Activated gamma-delta T cell treated with anti-CD3 and anti-CD28 coated beads, Interleukin-2, amount 50 U/mL, for 16 hours (primary cell): ENCODE data around the gene DCUN1D2.

Experiments
- DNase-seq: peaks from one replicate; pipeline ENCODE4 v3.0.0-alpha.2; 2020; ENCODE audit warnings: low read depth

The DCUN1D2 gene

DNA sequence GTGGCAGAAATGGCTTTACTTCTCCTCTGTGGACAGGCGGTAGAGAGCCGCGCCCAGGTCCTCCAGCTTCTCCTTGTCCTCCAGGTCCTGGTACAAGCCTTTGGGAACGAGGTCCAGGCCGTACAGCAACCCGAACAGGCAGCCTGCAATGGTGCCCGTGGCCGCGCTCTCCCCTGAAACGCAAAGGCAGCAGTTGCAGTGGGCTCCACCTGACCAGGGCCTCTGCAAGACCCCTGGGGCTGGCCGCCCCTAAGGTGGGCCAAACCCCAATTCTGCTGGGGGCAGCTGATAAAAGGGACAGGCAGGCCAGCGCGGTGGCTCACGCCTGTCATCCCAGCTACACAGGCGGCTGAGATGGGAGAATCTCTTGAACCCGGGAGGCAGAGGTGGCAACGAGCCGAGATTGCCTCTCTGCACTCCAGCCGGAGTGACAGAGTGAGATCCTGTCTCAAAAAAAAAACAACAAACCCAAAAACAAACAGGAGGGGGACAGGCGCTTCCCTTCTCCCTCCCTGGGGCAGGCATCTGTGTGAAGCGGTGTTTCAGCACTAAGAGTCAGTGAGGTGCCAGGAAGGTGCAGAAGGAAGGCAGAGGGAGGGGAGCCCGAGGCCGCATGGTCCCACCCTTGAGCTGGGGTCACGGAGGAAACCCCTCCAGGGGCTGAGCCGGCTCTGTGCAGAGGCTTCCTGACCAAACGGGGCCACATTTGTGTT lies 67.5 kb downstream of the DCUN1D2 start:
- no peak for DNase-seq

GRCh38 chr13:113421673-113422270 lies 68.7 kb downstream of the DCUN1D2 start:
- no peak for DNase-seq

DNA sequence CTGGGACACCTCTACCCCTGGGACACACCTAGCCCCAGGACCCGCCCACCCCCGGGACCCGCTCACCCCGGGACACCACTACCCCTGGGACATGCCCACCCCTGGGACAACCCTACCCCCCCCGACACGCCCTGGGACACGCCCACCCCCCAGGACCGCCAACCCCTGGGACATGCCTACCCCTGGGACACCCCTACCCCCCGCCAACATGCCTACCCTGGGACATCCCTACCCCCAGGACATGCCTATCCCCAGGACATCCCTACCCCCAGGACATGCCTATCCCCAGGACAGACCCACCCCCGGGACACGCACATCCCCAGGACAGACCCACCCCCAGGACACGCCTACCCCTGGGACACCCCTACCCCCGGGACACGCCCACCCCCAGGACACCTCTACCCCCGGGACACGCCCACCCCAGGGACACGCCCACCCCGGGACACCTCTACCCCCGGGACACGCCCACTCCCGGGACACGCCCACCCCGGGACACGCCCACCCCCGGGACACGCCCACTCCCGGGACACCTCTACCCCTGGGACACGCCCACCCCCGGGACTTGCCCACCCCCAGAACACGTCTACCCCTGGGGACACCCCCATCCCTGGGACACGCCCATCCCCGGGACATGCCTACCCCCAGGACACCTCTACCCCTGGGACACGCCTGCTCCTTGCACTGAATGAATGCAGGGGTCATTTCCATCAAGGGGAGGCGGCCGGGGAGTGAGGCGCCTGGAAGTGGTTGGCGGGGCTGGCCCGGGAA lies 69.5 kb downstream of the DCUN1D2 start:
- no peak for DNase-seq

DNA sequence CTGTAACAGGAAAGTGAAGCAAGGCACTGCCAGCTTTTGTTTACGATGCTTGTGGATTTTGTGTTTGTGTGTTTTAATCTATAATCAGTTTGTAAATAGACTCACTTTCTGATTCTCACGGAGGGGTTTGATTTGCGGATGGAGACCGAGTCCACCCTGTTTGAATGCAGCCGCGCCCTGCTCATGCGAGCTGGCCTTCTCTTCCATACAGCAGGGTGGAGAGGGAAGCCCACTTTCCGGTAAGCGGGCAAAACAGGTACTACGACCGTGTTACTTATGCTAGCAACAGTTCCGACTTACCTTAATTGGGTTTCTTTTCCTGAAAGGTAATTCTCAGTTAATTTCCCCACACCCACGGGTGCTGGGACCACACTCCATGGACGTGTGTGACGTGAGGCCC lies 70.3 kb downstream of the DCUN1D2 start:
- no peak for DNase-seq

- no peak for DNase-seq
Measured at GRCh38 chr13:113419531-113420193, 70.8 kb downstream of the DCUN1D2 start.

DNA sequence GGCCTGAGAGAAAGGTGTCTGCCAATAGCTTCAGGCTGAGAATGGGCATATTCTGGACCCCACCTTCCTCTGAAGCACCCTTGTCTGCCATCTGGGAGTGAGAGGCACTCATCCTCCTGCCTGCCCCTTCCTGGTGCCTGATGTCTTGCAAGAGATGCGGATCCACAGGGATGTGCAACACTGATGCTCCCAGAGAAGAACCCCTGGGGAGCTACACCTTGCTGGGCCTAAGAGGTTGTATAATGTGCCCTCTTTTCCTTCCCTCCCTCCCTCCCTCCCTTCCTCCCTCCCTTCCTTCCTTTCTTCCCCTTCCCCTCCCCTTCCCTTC lies 71.8 kb downstream of the DCUN1D2 start:
- no peak for DNase-seq

- DNase-seq = no peak
Measured at GRCh38 chr13:113417836-113418721, 72.4 kb downstream of the DCUN1D2 start.

- DNase-seq = no peak
Measured at GRCh38 chr13:113417008-113417751, 73.3 kb downstream of the DCUN1D2 start.

DNA sequence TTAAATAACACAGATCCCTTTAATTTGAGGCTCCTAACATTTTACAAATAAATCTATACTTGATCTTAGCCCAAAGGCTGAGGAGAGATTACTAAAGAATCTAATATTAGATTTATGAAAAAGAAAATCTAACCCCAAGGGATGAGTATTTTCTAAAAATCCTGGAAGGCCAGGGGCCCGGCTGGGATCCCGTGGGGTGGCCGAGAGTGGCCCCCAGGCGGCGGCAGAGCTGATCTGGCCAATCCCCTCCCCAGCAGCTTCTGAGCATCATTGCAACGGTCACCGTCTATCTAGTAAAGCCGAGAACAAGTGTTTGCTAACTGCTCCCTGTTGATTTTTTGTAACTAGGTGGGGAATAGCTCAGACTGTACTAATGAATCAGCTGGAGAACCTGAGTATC lies 74.7 kb downstream of the DCUN1D2 start:
- DNase-seq = no peak

DNA sequence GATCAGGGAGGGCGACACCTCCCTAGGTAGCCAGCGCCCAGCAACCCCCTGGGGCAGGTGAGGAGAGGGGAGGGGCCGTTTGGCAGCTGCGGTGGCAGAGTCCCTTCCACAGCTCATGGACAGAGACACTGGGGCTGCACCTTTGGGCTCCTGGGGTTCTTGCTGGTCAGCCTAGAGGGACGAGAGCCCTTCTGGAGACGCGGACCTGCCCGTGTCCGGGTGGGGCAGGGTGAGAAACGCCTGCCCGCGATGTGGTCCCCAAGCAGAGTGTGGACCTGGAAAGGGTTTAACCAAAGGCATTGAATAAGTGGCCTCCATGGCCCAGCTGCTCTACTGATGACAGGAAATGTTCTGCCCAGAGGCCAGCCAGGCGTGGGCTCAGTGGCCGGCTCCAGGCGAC lies 75.5 kb downstream of the DCUN1D2 start:
- DNase-seq = no peak

- no peak for DNase-seq
Measured at GRCh38 chr13:113414335-113414734, 76.2 kb downstream of the DCUN1D2 start.

GRCh38 chr13:113413898-113414282 lies 76.6 kb downstream of the DCUN1D2 start:
- no peak for DNase-seq

- DNase-seq = no peak
Measured at GRCh38 chr13:113413178-113413897, 77.2 kb downstream of the DCUN1D2 start.

DNA sequence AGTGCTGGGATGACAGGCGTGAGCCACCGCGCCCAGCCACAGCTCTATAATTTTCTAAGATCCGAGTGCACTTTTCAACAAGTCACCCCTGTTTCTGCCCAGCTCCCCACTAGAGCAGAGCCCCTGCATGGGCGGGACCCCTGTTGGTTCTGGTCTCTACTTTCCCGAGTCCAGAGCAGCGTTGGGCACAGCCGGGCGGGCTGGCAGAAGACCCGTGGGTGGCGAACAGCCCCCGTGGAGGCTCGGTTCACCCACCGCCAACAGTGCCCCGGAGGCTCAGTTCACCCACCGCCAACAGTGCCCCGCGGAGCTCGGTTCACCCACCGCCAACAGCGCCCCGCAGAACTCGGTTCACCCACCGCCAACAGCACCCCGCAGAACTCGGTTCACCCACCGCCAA lies 78.1 kb downstream of the DCUN1D2 start:
- no peak for DNase-seq

DNA sequence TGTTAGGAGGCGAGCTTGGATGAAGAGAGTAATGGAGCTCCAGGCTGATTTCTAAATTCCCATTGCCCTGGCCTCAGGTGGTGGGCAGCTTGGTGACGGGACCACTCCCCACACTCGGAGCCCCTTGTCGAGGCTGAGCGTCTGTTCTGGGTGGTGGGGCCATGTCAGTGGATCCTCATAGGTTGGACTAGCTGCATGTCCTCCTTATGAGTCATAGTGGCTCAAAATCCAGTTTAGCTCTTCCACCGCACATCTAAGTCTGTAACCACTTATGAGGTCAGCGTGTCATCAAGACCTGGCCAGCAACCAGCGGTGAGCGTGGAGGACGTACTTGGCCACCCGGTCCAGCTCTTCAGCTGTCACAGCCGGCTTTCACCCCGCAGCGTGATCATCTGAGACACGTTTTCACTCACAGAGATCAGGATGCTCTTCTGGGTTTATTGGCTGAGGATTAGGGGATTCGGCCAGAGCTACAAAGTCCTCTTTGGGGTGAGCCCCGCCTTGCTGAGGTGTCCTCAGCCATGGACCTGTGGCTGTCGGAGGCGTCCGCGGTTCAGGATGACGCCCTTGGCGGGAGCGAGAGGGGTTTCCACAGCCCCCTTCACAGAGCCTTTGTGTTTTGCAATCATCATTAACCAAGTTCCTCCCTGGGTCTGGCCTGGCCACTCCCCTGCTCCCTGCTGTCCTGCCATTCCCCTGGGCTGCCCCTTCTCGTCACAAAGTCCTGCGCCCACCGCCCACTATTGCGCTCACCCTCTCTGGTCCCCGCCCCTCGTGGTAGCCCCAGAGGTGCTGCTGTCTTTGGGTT lies 79.1 kb downstream of the DCUN1D2 start:
- DNase-seq = no peak

- DNase-seq = no peak
Measured at GRCh38 chr13:113410472-113411201, 79.9 kb downstream of the DCUN1D2 start.

DNA sequence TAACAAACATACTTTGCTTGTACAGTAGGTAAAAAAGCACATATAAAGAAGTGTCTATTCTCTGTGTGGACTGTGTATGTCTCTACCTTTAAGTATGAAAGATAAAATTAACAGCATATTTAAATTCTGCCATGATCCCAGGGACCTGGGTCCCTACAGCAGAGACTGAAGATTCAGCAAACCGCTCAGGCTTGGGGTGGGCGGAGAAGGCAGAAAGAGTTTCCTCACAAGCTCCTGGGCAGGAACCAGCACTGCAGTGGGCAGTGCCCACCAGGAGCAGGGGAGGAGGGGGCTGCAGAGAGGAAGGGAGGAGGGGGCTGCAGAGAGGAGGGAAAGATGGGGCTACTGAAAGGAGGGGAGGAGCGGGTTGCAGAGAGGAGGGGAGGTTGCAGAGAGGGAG lies 81.9 kb downstream of the DCUN1D2 start:
- DNase-seq = no peak

DNA sequence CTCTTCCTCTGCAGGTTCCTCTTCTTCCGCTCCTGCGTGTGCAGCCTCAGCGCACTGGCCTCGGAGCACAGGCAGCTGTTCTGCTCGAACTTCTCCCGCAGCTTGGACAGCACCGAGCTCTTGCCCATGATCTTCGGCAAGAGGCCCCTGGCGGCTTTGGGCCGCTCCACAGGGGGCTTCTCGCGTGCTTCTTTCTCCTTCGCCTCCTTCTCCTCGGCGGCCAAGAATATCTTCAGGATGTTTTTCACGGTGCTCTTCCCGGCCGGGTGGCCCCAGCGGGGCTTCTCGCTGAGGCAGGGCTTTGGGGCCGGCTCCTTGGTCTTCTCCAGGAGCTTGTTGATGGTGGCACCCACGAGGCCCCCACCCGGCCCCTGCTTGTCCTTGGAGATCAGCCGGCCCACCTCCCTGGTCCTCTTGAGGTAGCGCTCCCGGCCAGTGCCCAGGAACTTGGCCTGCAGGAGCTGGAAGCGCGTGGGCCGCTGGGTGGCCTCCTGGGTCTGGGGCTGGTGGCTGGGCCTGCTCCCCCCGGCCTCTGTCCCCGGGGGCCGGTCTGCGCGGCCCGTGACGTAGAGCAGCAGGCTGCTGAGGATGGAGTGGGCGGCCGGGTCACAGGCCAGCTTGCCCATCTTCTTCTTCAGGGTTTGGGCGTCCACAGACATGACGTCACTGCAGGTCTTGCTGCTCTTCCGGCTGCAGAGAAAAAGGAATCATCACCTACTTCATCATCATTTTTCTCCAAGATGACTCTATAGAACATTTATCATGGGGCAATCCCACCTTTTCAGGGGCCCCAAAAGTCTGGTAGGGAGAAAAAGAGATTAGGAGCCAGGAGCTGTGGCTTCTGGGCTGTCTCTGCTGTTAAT lies 82.7 kb downstream of the DCUN1D2 start:
- DNase-seq = no peak
